Activated naive CD4-positive, alpha-beta T cell treated with anti-CD3 and anti-CD28 coated beads for 36 hours (primary cell): Measurements from ENCODE around the gene WFDC1. TPM values are rescaled to one million over a fixed set of nuclear protein-coding genes. Genes with fewer than 3 reads are reported as not detected.

ENCODE experiments used
- CTCF ChIA-PET: fragments of 350-600 bp; sonication (Branson Sonifier 250); formaldehyde crosslinking; loops from one replicate; lab custom pipeline; 2021; ENCODE audit warnings: antibody characterized with exemption; lab: Charles Lee
- DNase-seq: peaks from one replicate; pipeline ENCODE4 v3.0.0-alpha.2; 2020
- H3K27ac Mint-ChIP-seq: one replicate; pipeline ENCODE4 v1.8.0; 2021; ENCODE audit warnings: mild to moderate bottlenecking, mixed read lengths
- H3K27me3 Mint-ChIP-seq: one replicate; pipeline ENCODE4 v1.8.0; 2021; ENCODE audit warnings: low read depth, mixed read lengths
- H3K36me3 Mint-ChIP-seq: one replicate; pipeline ENCODE4 v1.8.0; 2021; ENCODE audit warnings: low read depth, mixed read lengths
- H3K4me1 Mint-ChIP-seq: one replicate; pipeline ENCODE4 v1.8.0; 2021; ENCODE audit warnings: low read depth, mixed read lengths
- H3K4me3 Mint-ChIP-seq: one replicate; pipeline ENCODE4 v1.8.0; 2021; ENCODE audit warnings: mild to moderate bottlenecking, moderate library complexity, mixed read lengths
- H3K9me3 Mint-ChIP-seq: one replicate; pipeline ENCODE4 v1.8.0; 2021; ENCODE audit warnings: mixed read lengths
- intact Hi-C: fragments of 100-400 bp; cut with micrococcal nuclease; formaldehyde crosslinking; loops from one replicate; pipeline ENCODE4 v1.15.1; 2023
- total RNA-seq, 2 experiments: library from RNA; stranded (reverse); gene quantifications; one replicate each; pipeline ENCODE4 v1.2.3, GENCODE V29; 2021

WFDC1 gene
- total RNA-seq, 2 experiments from 2014 or later, result not detected

- CTCF ChIA-PET, result interaction anchor here (1.0 to 1.3 kb wide), 2 partner anchors 16 kb away, joined by 4 read pairs; no protein-coding TSS in a partner anchor
- H3K36me3 Mint-ChIP-seq, result no peaks in the 10 kb centered on the region
- H3K4me1 Mint-ChIP-seq, result no peaks in the 10 kb centered on the region
These were observed 33.7 kb upstream of the WFDC1 start for GRCh38 chr16:84260766-84261554.

GRCh38 chr16:84262031-84262430 is 32.6 kb upstream of the WFDC1 start:
- Mint-ChIP-seq H3K27ac (no peak overlapping the region), H3K9me3 (no peaks in the 10 kb centered on the region), H3K4me1 (no peaks in the 10 kb centered on the region), H3K4me3 (no peak overlapping the region), H3K36me3 (no peaks in the 10 kb centered on the region), H3K27me3 (peaks cover 13% of the 10 kb centered on the region)
- CTCF ChIA-PET, result interaction anchor here (0.6 to 1.3 kb wide), 2 partner anchors 15 to 69 kb away, joined by 3 to 4 read pairs; no protein-coding TSS in a partner anchor
- intact Hi-C loops, result no loop called here
- no peak for DNase-seq

More at GRCh38 chr16:84260766-84261554, 33.7 kb upstream of the WFDC1 start:
- H3K9me3 Mint-ChIP-seq, result no peaks in the 10 kb centered on the region
- no peak for DNase-seq
- H3K27ac Mint-ChIP-seq, result no peak overlapping the region
- peaks cover 11% of the 10 kb centered on the region for H3K27me3 Mint-ChIP-seq
- intact Hi-C loops, result no loop called here
- H3K4me3 Mint-ChIP-seq, result no peak overlapping the region

- intact Hi-C loops, result no loop called here
- CTCF ChIA-PET, result interaction anchor here (1.0 kb wide), 1 partner anchor 15 kb away, joined by 4 read pairs; no protein-coding TSS in a partner anchor
These were observed 31.7 kb upstream of the WFDC1 start for GRCh38 chr16:84262939-84263338.

DNA sequence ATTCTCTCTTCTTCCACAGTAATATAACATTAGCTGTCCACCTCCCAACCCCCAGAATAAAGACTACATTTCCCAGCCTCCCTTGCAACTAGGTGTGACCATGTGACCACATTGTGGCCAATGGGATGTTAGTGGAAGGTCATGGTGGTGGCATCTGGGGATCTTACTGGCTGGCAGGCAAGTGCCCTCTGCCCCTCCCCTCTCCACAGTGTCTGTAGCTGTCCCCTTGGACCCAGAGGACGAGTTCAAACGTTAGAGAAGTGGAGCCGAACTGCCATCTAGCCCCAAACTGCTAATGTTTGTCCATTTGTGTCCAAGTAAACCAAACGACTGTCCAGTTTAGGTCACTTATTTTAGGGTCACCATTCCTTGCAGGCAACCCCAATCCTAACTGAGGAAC is 28.2 kb upstream of the WFDC1 start:
- Mint-ChIP-seq H3K27ac (no peak overlapping the region), H3K4me3 (no peak overlapping the region), H3K36me3 (no peaks in the 10 kb centered on the region), H3K4me1 (no peaks in the 10 kb centered on the region), H3K27me3 (peaks cover 9% of the 10 kb centered on the region), H3K9me3 (no peaks in the 10 kb centered on the region)
- intact Hi-C loops, result no loop called here
- CTCF ChIA-PET, result no interaction called here
- peak; percentile 28 for DNase-seq

More at GRCh38 chr16:84262939-84263338, 31.7 kb upstream of the WFDC1 start:
- Mint-ChIP-seq H3K36me3 (no peaks in the 10 kb centered on the region), H3K27me3 (peaks cover 9% of the 10 kb centered on the region), H3K4me1 (no peaks in the 10 kb centered on the region), H3K4me3 (no peak overlapping the region), H3K27ac (no peak overlapping the region), H3K9me3 (no peaks in the 10 kb centered on the region)
- DNase-seq, result no peak

DNA sequence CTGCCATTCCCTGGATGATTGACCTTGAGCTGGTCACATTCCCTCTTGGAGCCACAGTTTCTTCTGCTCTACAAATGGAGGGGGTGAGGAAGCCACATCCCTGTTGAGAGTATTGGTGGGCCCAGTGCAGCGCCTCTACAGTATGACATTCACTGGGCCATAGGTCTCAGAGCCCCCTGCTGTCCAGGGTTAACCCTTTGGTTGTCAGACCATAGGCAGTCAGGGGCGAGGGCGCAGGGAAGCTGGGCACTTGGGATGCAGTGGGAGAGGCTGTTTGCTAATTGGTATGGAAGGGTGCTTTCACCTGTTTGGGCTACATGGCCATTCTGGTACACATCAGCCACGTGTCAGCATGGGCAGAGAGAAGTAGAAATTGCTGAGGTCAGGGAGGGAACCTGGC is 27.3 kb upstream of the WFDC1 start:
- H3K27me3 Mint-ChIP-seq, result peaks cover 9% of the 10 kb centered on the region
- no peaks in the 10 kb centered on the region for H3K36me3 Mint-ChIP-seq
- H3K4me1 Mint-ChIP-seq, result no peaks in the 10 kb centered on the region
- no peak overlapping the region for H3K27ac Mint-ChIP-seq
- CTCF ChIA-PET, result interaction anchor here (0.6 kb wide), 1 partner anchor 186 kb away, joined by 3 read pairs; no protein-coding TSS in a partner anchor
- no peak for DNase-seq
- intact Hi-C loops, result no loop called here
- no peak overlapping the region for H3K4me3 Mint-ChIP-seq
- no peaks in the 10 kb centered on the region for H3K9me3 Mint-ChIP-seq

GRCh38 chr16:84268291-84269040 is 26.2 kb upstream of the WFDC1 start:
- Mint-ChIP-seq H3K9me3 (no peaks in the 10 kb centered on the region), H3K27me3 (peaks cover 9% of the 10 kb centered on the region), H3K36me3 (no peaks in the 10 kb centered on the region), H3K4me1 (no peaks in the 10 kb centered on the region), H3K4me3 (no peak overlapping the region), H3K27ac (no peak overlapping the region)
- no peak for DNase-seq
- CTCF ChIA-PET, result interaction anchor here (0.7 to 1.5 kb wide), 2 partner anchors 8 to 43 kb away, joined by 4 to 8 read pairs; no protein-coding TSS in a partner anchor
- intact Hi-C loops, result no loop called here

- intact Hi-C loops, result loop anchor here (10.0 kb wide), 1 partner anchor 465 kb away; no protein-coding TSS in a partner anchor
These were observed 24.6 kb upstream of the WFDC1 start for GRCh38 chr16:84270071-84270470.

GRCh38 chr16:84270531-84270930 is 24.1 kb upstream of the WFDC1 start:
- intact Hi-C loops, result loop anchor here (10.0 kb wide), 1 partner anchor 464 kb away; no protein-coding TSS in a partner anchor
- H3K36me3 Mint-ChIP-seq, result no peaks in the 10 kb centered on the region
- CTCF ChIA-PET, result interaction anchor here (0.8 kb wide), 1 partner anchor 10 kb away, joined by 3 read pairs; no protein-coding TSS in a partner anchor
- no peak for DNase-seq
- no peak overlapping the region for H3K4me3 Mint-ChIP-seq
- no peaks in the 10 kb centered on the region for H3K9me3 Mint-ChIP-seq
- H3K4me1 Mint-ChIP-seq, result no peaks in the 10 kb centered on the region
- no peak overlapping the region for H3K27ac Mint-ChIP-seq
- H3K27me3 Mint-ChIP-seq, result peaks cover 5% of the 10 kb centered on the region

More at GRCh38 chr16:84270071-84270470, 24.6 kb upstream of the WFDC1 start:
- no peaks in the 10 kb centered on the region for H3K36me3 Mint-ChIP-seq
- H3K27me3 Mint-ChIP-seq, result peaks cover 5% of the 10 kb centered on the region
- CTCF ChIA-PET, result interaction anchor here (0.8 kb wide), 2 partner anchors 10 to 237 kb away, joined by 3 to 10 read pairs; no protein-coding TSS in a partner anchor
- DNase-seq, result no peak
- H3K27ac Mint-ChIP-seq, result no peak overlapping the region
- H3K9me3 Mint-ChIP-seq, result no peaks in the 10 kb centered on the region
- no peak overlapping the region for H3K4me3 Mint-ChIP-seq
- H3K4me1 Mint-ChIP-seq, result no peaks in the 10 kb centered on the region

- no peaks in the 10 kb centered on the region for H3K4me1 Mint-ChIP-seq
- no peak for DNase-seq
- CTCF ChIA-PET, result interaction anchor here (0.8 kb wide), 1 partner anchor 9 kb away, joined by 3 read pairs; no protein-coding TSS in a partner anchor
- H3K4me3 Mint-ChIP-seq, result no peak overlapping the region
- peaks cover 5% of the 10 kb centered on the region for H3K27me3 Mint-ChIP-seq
- H3K27ac Mint-ChIP-seq, result no peak overlapping the region
- intact Hi-C loops, result loop anchor here (10.0 kb wide), 1 partner anchor 464 kb away; no protein-coding TSS in a partner anchor
- H3K9me3 Mint-ChIP-seq, result no peaks in the 10 kb centered on the region
- H3K36me3 Mint-ChIP-seq, result no peaks in the 10 kb centered on the region
These were observed 23.6 kb upstream of the WFDC1 start for GRCh38 chr16:84271037-84271436.

DNA sequence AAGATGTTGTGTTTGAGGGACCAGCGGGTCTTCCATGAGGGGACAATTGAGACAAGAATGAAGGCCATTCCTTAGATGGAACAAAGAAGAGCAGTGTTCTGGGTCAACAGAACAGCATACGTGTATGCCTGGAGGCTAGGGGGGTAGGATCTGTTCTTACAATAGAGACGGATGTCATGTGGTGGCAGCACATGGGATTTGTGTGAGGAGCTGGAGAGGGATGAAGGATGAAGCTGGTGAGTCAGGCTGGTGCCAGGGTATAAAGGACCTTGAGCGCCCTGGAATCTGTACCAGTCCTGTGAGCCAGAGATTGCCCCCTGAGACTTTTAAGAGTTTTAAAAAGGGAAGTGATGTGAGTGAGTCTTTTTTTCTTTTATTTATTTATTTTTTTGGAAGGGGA is 22.8 kb upstream of the WFDC1 start:
- DNase-seq, result no peak
- intact Hi-C loops, result loop anchor here (10.0 kb wide), 1 partner anchor 463 kb away; no protein-coding TSS in a partner anchor
- H3K9me3 Mint-ChIP-seq, result no peaks in the 10 kb centered on the region
- H3K27me3 Mint-ChIP-seq, result peaks cover 3% of the 10 kb centered on the region
- H3K27ac Mint-ChIP-seq, result no peak overlapping the region
- CTCF ChIA-PET, result interaction anchor here (1.4 kb wide), 1 partner anchor 234 kb away, joined by 4 read pairs; no protein-coding TSS in a partner anchor
- no peaks in the 10 kb centered on the region for H3K36me3 Mint-ChIP-seq
- no peaks in the 10 kb centered on the region for H3K4me1 Mint-ChIP-seq
- H3K4me3 Mint-ChIP-seq, result no peak overlapping the region

- Mint-ChIP-seq H3K9me3 (no peaks in the 10 kb centered on the region), H3K27me3 (peaks cover 3% of the 10 kb centered on the region), H3K36me3 (no peaks in the 10 kb centered on the region), H3K4me3 (no peak overlapping the region), H3K4me1 (no peaks in the 10 kb centered on the region), H3K27ac (no peak overlapping the region)
- CTCF ChIA-PET, result interaction anchor here (1.4 kb wide), 1 partner anchor 233 kb away, joined by 4 read pairs; no protein-coding TSS in a partner anchor
- DNase-seq, result no peak
- intact Hi-C loops, result loop anchor here (10.0 kb wide), 1 partner anchor 462 kb away; no protein-coding TSS in a partner anchor
These were observed 21.8 kb upstream of the WFDC1 start for GRCh38 chr16:84272740-84273320.
